A549 treated with AZD9567 at 1 μM for 4 hours (cell line): ENCODE measurements around the gene IZUMO2. TPM values are rescaled to one million over a fixed set of nuclear protein-coding genes. Genes with fewer than 3 reads are reported as not detected.

Source experiments
- total RNA-seq: library from RNA; stranded (reverse); fragments of 200-300 nt; extraction: Qiagen RNA extraction; gene quantifications from 5 replicates; pipeline ENCODE4 v1.2.3, GENCODE V29; 2022; ENCODE audit not compliant: insufficient read depth

IZUMO2 gene
- total RNA-seq: not detected in 5 replicates

GRCh38 chr19:50162988-50163387 is at the start of gene IZUMO2:
Gene IZUMO2 (minus strand): TSS chr19:50163281. CDS start chr19:50163194, 87 bp downstream.

GRCh38 chr19:50203281-50204080 is 40.4 kb upstream of the IZUMO2 start, which contains the start of gene MYH14:
Gene MYH14 (plus strand): TSS chr19:50203622. CDS start chr19:50210366, 6,744 bp downstream.

Other genes with a start within 250 kb of the IZUMO2 start
- 54.7 to 64.6 TPM (median 58.0 TPM) in 5 replicates for gene ATF5, start 234.1 kb downstream of the IZUMO2 start, total RNA-seq
- gene NUP62, start 233.8 kb downstream of the IZUMO2 start, total RNA-seq: 66.9 to 86.4 TPM (median 81.1 TPM) in 5 replicates
- gene SIGLEC11, start 202.1 kb downstream of the IZUMO2 start, total RNA-seq: 0.03 TPM in 1 of 5 replicates, not detected in the others
- 40.2 to 47.6 TPM (median 43.1 TPM) in 5 replicates for gene VRK3, start 137.9 kb downstream of the IZUMO2 start, total RNA-seq
- gene ZNF473, start 137.3 kb downstream of the IZUMO2 start, total RNA-seq: 7.4 to 10.0 TPM (median 9.7 TPM) in 5 replicates
- 4.3 to 6.6 TPM (median 6.0 TPM) in 5 replicates for gene MYH14, start 40.3 kb upstream of the IZUMO2 start, total RNA-seq
- gene KCNC3, start 166.1 kb upstream of the IZUMO2 start, total RNA-seq: 1.2 to 2.1 TPM (median 1.9 TPM) in 5 replicates
- gene NAPSA, start 202.4 kb upstream of the IZUMO2 start, total RNA-seq: 0.77 to 1.1 TPM (median 0.91 TPM) in 4 of 5 replicates, not detected in the other
- 57.6 to 80.9 TPM (median 78.3 TPM) in 5 replicates for gene NR1H2, start 213.2 kb upstream of the IZUMO2 start, total RNA-seq
- 63.6 to 89.7 TPM (median 86.9 TPM) in 5 replicates for gene POLD1, start 221.1 kb upstream of the IZUMO2 start, total RNA-seq